Stimulated activated CD8-positive, alpha-beta memory T cell treated with anti-CD3 and anti-CD28 coated beads, Interleukin-7, amount 100 ng/mL, for 24 hours (primary cell): ENCODE results near the gene FOS.
"Not testable (repeated sequence)": the region's sequence is repeated elsewhere in the genome, so short reads cannot be mapped to it uniquely, and the experiment has no call there.

Experiments
- DNase-seq: peaks from one replicate; pipeline ENCODE4 v3.0.0-alpha.2; 2020; ENCODE audit warnings: low read depth

The FOS gene

DNA sequence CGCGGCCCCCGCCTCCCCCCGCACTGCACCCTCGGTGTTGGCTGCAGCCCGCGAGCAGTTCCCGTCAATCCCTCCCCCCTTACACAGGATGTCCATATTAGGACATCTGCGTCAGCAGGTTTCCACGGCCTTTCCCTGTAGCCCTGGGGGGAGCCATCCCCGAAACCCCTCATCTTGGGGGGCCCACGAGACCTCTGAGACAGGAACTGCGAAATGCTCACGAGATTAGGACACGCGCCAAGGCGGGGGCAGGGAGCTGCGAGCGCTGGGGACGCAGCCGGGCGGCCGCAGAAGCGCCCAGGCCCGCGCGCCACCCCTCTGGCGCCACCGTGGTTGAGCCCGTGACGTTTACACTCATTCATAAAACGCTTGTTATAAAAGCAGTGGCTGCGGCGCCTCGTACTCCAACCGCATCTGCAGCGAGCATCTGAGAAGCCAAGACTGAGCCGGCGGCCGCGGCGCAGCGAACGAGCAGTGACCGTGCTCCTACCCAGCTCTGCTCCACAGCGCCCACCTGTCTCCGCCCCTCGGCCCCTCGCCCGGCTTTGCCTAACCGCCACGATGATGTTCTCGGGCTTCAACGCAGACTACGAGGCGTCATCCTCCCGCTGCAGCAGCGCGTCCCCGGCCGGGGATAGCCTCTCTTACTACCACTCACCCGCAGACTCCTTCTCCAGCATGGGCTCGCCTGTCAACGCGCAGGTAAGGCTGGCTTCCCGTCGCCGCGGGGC lies at the start of gene FOS:
Gene FOS, plus strand, starts transcription at position 407 of the 731 bp plus-strand sequence. Its CDS starts 155 bp downstream, at position 562.
- peak; percentile 75 for DNase-seq

GRCh38 chr14:75229661-75230139 lies 48.9 kb upstream of the FOS start:
- DNase-seq, result no peak

DNA sequence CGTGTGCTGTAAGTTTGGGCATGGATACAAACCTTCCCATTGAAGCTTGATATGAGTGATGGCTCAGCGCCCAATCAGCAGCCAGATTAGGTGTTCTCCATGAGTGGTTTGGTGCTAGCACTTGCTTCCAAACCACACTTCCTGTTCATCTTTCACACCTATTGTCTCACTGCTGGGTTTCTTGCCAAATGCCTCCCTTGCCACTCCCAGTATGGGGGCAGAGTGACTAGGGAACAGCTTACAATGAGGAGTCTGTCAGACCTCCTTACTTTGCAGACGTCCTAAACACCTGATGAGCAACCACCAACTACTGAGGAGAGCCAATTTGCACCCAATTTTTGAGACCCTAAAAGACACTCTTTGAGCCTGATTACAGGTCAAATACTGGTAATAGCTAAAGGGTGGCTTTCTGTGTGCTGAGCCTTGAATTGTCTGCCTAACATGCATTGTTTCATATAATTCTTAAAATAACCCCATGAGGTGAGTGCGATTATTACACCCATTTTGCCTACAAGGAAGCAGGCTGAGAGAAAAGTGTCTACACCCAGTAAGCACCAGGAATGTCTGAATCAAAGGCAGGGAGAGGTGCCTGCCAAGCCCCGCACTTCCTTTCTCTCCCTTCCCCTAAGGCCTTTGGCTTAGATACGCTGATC lies 48.4 kb upstream of the FOS start:
- peak; percentile 12 for DNase-seq

DNA sequence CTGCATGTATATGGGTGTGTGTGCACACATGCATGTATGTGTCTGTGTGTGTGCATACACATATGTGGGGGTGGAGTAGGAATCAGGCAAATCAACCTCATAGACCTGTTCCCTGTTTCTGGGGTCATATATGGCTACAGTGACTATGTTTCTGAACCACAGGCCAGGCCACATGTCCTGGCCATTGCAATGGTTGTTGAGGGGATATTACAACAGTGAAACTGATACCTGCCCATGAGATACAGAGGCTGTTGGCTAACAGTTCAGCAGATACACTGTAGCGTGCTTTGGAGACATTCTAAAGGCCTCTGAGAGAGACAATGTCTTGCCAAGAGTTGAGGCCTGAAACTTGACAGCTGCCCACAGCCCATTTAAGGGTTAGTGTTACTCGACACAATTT lies 47.3 kb upstream of the FOS start:
- no peak for DNase-seq

DNA sequence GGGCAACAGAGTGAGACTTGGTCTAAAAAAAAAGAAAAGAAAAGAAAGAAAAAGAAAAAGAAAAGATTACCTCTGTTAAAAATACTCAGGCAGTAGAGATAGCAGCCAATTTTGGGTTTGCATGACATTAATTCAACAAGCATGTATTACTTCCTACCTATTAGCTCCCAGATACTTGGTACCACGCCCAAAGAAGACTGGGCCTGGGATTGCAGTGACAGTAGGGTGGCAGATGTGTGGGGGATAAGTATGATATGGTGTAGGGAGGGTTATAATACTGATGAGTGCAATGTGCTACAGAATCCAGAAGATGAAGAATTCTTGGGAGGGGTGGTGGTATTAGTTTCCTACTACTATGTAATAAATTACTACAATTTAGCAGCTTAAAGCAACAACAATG lies 46.4 kb upstream of the FOS start:
- no peak for DNase-seq

- no peak for DNase-seq
Measured at GRCh38 chr14:75232597-75232996, 46.0 kb upstream of the FOS start.

DNA sequence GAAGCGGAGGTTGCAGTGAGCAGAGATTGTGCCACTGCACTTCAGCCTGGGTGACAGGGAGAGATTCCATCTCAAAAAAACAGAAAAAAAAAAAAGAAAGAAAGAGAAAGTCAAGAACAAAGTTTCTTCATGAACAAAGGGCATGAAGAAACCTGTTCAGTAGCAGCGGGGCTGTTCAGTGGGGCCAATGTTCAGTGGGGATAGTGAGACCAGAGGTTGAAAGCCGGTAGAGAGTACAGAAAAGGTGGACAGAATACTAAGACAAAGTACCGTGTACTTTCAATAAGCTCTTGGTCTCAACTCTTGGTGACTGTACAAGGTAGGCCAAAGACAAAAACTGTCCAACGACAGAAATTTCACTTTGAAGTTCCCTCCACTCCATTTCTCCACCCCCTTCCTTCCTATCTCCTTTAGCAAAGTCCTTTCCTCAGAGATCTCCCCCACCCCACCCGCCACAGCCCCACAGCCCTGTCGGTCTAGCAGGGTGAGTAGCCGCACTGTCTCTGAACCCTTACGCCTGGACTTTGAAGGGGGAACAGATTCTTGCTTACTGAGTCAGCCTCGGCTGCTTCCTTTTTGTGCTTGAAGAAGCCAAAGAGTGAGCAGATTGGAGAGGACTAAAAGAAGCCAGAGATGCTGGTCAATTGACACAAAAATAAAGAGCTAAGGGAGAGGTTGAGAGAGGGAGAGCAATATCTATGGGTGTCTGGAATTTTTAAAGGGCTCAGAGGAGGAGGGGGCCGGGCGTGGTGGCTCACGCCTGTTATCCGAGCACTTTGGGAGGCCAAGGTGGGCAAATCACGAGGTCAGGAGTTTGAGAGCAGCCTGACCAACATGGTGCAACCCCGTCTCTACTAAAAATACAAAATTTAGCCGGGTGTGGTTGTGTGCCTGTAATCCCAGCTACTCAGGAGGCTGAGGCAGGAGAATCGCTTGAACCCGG lies 44.2 kb upstream of the FOS start:
- no peak for DNase-seq

DNA sequence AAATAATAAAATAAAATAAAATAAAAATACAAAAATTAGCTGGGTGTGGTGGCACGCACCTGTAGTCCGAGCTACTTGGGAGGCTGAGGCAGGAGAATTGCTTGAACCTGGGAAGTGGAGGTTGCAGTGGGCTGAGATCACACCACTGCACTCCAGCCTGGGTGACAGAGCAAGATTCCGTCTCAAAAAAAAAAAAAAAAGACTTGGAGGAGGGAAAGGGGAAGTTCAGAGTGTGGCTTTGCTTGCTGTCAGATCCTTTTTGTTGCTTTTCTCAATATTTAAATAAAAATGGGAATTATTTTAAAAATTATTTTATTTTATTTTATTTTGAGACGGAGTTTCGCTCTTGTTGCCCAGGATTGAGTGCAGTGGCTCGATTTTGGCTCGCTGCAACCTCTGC lies 43.4 kb upstream of the FOS start:
- not testable (repeated sequence) for DNase-seq

GRCh38 chr14:75236467-75236866 lies 42.2 kb upstream of the FOS start:
- DNase-seq, result no peak

DNA sequence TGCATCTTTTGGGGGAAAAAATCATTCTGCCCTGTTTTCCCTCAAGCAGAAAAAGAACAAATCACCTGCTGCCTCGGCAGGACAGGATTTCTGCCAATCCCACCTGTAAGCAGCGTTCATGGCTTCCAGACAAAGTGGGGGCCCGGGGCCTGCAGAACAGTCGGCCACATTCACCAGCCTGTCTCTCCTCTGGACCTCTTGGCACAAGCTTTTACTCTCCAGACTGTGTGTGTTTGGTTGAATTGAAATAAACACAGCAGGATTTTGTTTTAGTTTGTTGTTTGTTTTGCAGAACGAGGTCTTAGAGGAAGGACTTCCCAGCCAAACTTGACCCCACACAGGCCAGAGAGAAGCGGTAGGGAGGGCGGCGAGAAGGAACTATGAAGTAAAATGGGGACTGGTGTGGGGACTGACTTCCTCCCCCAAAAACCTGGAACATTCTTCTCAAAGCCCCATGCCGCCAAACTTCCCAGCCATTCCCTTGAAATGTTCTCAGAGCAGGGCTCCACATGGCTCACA lies 41.7 kb upstream of the FOS start:
- no peak for DNase-seq

DNA sequence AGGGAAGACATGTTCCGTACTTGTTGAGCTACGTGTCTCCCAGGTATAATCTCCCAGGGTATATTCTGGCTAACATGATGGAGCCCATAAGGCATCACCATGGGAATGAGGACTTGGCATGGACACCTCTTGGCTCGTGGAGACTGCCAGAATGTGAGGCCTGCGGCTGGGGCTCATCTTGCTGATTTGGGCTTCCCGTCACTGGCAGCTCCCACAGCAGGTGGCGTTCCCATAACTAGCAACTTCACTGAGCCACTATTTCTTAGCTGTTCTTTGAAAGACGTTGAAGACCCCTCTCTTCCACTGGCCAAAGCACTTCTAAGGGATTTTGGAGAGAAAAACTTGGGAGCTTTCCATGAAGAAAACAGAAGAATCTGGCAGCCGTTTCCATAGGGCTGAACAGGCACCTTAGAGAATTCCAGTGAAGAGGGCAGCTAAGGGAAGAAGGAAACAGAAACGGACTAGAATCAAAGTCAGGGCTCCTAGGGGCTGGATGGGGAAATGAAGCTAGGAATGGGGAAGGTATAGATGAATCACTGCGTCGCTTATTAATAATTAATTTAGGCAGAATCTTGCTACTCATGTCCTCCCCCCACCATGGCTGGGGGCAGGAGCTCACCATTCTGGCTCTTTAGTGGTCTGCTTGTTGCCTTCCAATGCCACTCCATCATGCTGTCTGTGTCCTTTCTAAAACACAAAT lies 39.7 kb upstream of the FOS start:
- DNase-seq, result no peak

- no peak for DNase-seq
Measured at GRCh38 chr14:75240781-75241180, 37.8 kb upstream of the FOS start.

DNA sequence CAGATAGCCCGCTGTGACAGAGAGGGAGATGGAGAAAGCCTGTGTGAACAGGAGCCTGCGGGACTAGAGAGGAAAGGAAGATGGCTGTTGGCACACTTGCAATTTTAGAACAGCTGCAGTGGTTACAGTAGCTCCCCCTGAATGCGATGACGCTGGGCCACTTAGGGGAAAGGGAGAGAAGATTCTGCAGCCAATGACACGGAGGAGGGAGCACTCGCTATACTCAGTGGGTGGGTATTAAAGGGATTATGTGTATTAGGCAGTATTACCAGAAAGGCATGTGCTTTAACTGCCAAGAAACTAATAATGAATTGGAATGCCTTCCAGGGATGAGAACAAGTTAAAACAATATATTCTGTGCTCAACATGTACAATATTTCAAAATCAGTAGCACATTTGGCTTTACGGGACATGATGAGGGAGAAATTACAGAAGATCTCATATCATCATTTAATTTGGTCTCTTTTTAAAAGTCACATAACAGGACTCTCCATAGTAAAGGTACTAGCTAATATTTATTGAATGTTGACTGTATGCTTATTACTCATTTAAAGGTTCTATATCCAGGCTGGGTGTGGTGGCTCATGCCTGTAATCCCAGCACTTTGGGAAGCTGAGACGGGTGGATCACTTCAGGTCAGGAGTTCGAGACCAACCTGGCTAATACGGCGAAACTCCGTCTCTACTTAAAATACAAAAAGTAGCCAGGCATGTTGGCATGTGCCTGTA lies 35.9 kb upstream of the FOS start:
- DNase-seq, result no peak

DNA sequence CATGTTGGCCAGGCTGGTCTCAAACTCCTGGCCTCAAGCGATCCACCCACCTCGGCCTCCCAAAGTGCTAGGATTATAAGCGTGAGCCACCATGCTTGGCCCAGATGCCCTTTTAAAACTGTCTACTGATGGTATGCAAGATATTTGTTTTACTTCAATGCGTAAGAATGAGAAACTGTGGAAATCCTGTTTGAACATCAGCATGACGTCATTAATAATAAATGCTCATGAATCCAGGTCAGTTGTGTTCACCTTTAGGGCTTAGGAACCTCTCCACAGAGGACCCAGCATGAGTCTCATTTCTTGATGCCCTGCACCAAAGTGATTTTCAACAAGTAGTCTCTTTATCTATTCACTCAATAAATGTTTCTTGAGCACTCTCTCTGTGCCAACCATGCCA lies 34.5 kb upstream of the FOS start:
- DNase-seq, result no peak

DNA sequence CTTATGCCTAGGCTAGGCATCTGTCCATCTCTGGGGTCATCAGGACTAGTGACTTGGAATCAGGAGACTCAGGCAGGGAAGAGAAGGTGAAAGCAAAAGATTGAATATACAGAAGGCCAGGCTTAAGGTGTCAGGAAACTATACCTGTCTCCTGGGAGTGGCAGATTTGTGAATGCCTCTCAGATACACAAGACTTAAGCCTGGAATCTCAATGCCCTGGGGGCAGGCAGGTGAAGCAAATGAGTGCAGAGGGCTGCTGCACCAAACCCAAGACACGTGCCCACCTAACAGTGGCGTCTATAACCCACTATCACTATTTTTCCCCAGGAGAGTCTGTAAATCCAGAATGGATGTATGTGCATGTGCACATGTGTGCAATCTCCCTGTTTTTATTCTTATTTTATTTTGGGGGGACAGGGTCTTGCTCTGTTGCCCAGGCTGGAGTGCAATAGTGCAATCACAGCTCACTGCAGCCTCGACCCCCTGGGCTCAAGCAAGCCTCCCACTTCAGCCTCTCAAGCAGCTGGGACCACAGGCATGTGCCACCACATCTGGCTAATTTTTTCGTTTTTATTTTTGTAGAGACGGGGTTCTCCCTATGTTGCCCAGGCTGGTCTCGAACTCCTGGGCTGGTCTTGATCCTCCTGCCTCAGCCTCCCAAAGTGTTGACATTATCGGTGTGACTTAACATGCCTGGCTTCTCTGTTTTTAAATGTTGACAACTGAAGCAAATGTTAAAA lies 31.9 kb upstream of the FOS start:
- DNase-seq, result no peak

GRCh38 chr14:75247286-75247922 lies 31.2 kb upstream of the FOS start:
- peak; percentile 27 for DNase-seq

- no peak for DNase-seq
Measured at GRCh38 chr14:75247939-75248338, 30.7 kb upstream of the FOS start.

DNA sequence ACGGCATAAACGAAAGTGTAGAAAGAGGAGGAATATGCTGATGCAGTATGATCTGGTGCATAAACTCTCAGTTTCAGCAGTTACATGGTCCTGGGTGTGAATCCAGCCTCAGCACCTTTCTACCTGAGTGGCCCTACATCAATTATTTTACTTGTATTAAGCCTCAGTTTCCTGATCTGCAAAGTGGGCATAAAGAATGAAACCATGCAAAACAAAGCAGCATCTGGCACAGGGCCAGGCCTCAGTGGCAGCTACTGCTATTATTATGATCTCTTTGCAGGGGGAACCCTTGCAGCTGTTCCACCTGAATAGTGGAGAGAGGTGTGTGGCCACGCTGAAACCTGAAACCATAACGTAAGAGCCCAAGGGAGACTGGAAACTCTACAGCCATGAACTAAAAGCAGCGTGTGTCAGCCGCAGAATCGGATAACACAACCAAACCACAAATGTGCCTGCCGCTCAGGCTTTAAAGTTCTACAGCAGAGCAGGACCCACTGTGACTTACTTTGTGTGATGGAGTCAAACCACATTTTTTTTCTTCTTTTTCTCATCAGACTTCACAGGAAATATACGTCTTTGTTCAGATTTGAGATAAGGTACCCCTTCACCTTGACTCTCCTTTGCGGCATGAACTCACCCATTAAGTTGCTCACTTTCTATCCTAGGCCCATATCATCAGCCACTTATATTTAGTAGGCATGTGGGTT lies 29.2 kb upstream of the FOS start:
- peak; percentile 68 for DNase-seq

DNA sequence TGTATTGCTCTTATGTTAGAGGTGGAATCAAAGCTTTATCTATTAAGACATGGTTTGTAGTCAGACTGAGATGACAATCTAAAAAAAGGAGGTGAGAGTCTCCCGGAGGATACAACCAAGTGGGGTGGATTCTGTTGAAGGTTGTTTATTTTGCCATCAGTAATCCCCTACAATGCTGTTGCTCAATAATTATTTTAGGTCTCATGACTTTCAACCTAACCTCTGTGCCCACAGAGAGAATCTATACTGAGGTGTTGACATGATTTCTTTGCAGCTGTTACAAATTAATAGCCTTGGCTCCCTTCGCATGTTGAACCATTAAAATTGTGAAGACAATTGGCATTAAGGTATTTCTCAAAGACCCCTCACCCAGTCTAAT lies 28.7 kb upstream of the FOS start:
- DNase-seq, result no peak
